Measurements from ENCODE around the gene DYRK4. TPM values are rescaled to one million over a fixed set of nuclear protein-coding genes. Genes with fewer than 3 reads are reported as not detected.

The DYRK4 gene
- total and polyA plus RNA-seq, 2 of the 4 experiments (the other 2 are of a cell fraction) = 44.6 to 71.6 TPM

- POLR2A ChIA-PET (ENCODE audit: unreplicated experiment) = no interaction called here
- no peak overlapping the region for H2BK20ac ChIP-seq (ENCODE audit: low read depth, low read length)
- in situ Hi-C loops (cut with MboI; ENCODE audit: low sequenced_read_pairs) (no loop called here), dilution Hi-C loops (cut with HindIII; ENCODE audit: low sequenced_read_pairs, unreplicated experiment) (no loop called here), intact Hi-C loops (cut with micrococcal nuclease) (no loop called here)
- BruUV-seq (replicated peaks) = no TSS peak
- no peaks in the 10 kb centered on the region for H4K20me1 ChIP-seq (ENCODE audit: insufficient read depth, low read length)
- H3K23ac ChIP-seq (ENCODE audit: low read depth, low read length) = no peak overlapping the region
- H4K91ac ChIP-seq (ENCODE audit: insufficient read depth, low read depth, low read length) = no peak overlapping the region
- no peak overlapping the region for H2AFZ ChIP-seq (replicated peaks; ENCODE audit: low read length, poor library complexity)
- no peak overlapping the region for H3K56ac ChIP-seq (ENCODE audit: extremely low read depth, insufficient read depth, low read length)
- H3K9me1 ChIP-seq (ENCODE audit: insufficient read depth, low read length) = no peaks in the 10 kb centered on the region
- no peak overlapping the region for H2BK5ac ChIP-seq (ENCODE audit: low read depth, low read length, poor library complexity, severe bottlenecking)
- CTCF ChIA-PET = no interaction called here
- no peak overlapping the region for H2AK5ac ChIP-seq (ENCODE audit: low read depth, low read length)
- H3K79me1 ChIP-seq (ENCODE audit: low read depth in 1 of 2, low read length in 2 of 2) = no peaks in the 10 kb centered on the region
- no peak overlapping the region for H3K18ac ChIP-seq (ENCODE audit: low read depth, low read length)
- H3K36me3 ChIP-seq (ENCODE audit: control insufficient read depth, insufficient read depth, low read length) = no peaks in the 10 kb centered on the region
- no peak overlapping the region for H4K8ac ChIP-seq (ENCODE audit: low read depth in 2 of 2, low read length in 2 of 2)
- TF ChIP-seq MAFK (IDR thresholded peaks at IDR 0.05; ENCODE audit: low read depth, low read length) = no peak
- TF ChIP-seq NFE2L2 (IDR thresholded peaks at IDR 0.05; ENCODE audit: low read depth, low read length) = no peak
- TF ChIP-seq RAD21 (IDR thresholded peaks at IDR 0.05; ENCODE audit: low read length) = no peak
- TF ChIP-seq SMC3 (IDR thresholded peaks at IDR 0.05; ENCODE audit: low read depth, low read length) = no peak
- TF ChIP-seq RFX5 (IDR thresholded peaks at IDR 0.05; ENCODE audit: low read depth, low read length) = no peak
- TF ChIP-seq CEBPB (IDR thresholded peaks at IDR 0.05; ENCODE audit: low read depth, low read length) = no peak
- TF ChIP-seq ELK1 (IDR thresholded peaks at IDR 0.05; ENCODE audit: borderline replicate concordance, low read depth, low read length) = no peak
- no peak for TF ChIP-seq FOS (IDR thresholded peaks at IDR 0.05; ENCODE audit: low read depth, low read length)
- no peak for TF ChIP-seq USF2 (IDR thresholded peaks at IDR 0.05; ENCODE audit: low read depth, low read length)
- TF ChIP-seq RCOR1 (IDR thresholded peaks at IDR 0.05; ENCODE audit: insufficient replicate concordance, low read length) = no peak
- TF ChIP-seq MXI1 (IDR thresholded peaks at IDR 0.05; ENCODE audit: borderline replicate concordance, low read depth, low read length) = no peak
- TF ChIP-seq POLR2A (IDR thresholded peaks at IDR 0.05; ENCODE audit: low read depth, low read length) = no peak
- no peak for TF ChIP-seq CHD1 (IDR thresholded peaks at IDR 0.05; ENCODE audit: low read depth, low read length)
- no peak for TF ChIP-seq CTCF (conservative IDR thresholded peaks at IDR 0.05; ENCODE audit: low read depth, low read length)
- no peak for TF ChIP-seq BHLHE40 (IDR thresholded peaks at IDR 0.05; ENCODE audit: low read depth, low read length)
- TF ChIP-seq MAZ (IDR thresholded peaks at IDR 0.05; ENCODE audit: borderline replicate concordance, low read depth, low read length) = no peak
- H2AK9ac ChIP-seq (replicated peaks; ENCODE audit: low read depth, low read length, poor library complexity) = no peak overlapping the region
- ATAC-seq (ENCODE audit: low read depth) (no peak), DNase-seq (no peak)
- H3K9ac ChIP-seq (ENCODE audit: low read depth, low read length) = no peak overlapping the region
- no peak overlapping the region for H3K14ac ChIP-seq (replicated peaks; ENCODE audit: low read depth, low read length)
- no peak overlapping the region for H3K4me3 ChIP-seq (ENCODE audit: insufficient read depth, low read depth, low read length)
- no peak overlapping the region for H3K4me2 ChIP-seq (ENCODE audit: low read depth, low read length)
- no peaks in the 10 kb centered on the region for H3K9me3 ChIP-seq (ENCODE audit: control insufficient read depth, insufficient read depth, low read length)
- WGBS, 2 experiments (ENCODE audit: extremely low coverage in 2 of 2, insufficient read length in 1 of 2) = 80% methylated on average over 1 of the region's 6 CpGs; no CpG with 5 or more reads in 1 of the 2 experiments
- H2BK15ac ChIP-seq (ENCODE audit: low read depth, low read length) = no peak overlapping the region
- no peak overlapping the region for H3K27ac ChIP-seq (ENCODE audit: insufficient read depth, low read length)
- H3K4ac ChIP-seq (ENCODE audit: low read depth, low read length) = no peak overlapping the region
- H4K5ac ChIP-seq (ENCODE audit: low read depth, low read length) = no peak overlapping the region
- H2BK120ac ChIP-seq (ENCODE audit: low read depth, low read length) = no peak overlapping the region
- H3K4me1 ChIP-seq (ENCODE audit: control insufficient read depth, insufficient read depth, low read length) = no peaks in the 10 kb centered on the region
- peaks cover 12% of the 10 kb centered on the region for H3K27me3 ChIP-seq (ENCODE audit: control insufficient read depth, insufficient read depth, low read length)
Observed at GRCh38 chr12:4584281-4584680, 22.3 kb downstream of the DYRK4 start.

All from IMR-90 (cell line).